ES-I3 (cell line): ENCODE data around the gene DSC3.
A peak's percentile ranks its signal among the peaks of the same experiment; 100 is the strongest.
"Not testable (repeated sequence)": the region's sequence is repeated elsewhere in the genome, so short reads cannot be mapped to it uniquely, and the experiment has no call there.

Source experiments
- H3K36me3 ChIP-seq: 2 replicates; pipeline ENCODE4 v1.6.1; 2013; ENCODE audit warnings: mild to moderate bottlenecking, low read length, control low read depth, moderate library complexity; ENCODE audit not compliant: insufficient read depth
- H3K4me1 ChIP-seq: 2 replicates; pipeline ENCODE4 v1.6.1; 2013; ENCODE audit warnings: mild to moderate bottlenecking, control low read depth, low read length; ENCODE audit not compliant: insufficient read depth
- H3K9ac ChIP-seq: 2 replicates; pipeline ENCODE4 v1.6.1; 2013; ENCODE audit warnings: low read depth, mild to moderate bottlenecking, low read length, moderate library complexity
- H3K9me3 ChIP-seq: 2 replicates; pipeline ENCODE4 v1.6.1; 2013; ENCODE audit warnings: mild to moderate bottlenecking, low read length, moderate library complexity; ENCODE audit not compliant: control insufficient read depth, insufficient read depth

DSC3 gene

DNA sequence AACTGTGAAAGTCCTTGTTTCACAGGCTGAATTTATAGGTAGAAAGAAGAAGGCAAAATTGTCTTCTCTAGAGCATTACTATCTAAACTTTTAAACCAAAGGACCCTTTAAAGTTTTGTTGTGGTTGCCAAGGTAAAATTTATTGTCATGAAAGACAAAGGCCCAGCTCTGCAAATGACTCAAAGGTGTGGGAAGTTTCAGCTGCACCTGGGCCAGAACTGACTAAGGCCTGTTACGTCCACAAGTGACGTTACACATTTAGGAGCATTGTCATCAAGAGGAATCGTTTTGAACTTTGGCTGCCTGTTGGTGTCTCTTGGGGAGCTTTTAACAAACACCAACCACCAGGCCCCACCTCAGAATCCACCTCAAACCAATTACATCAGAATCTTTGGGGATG, 8.1 kb upstream of the DSC3 start:
- Histone ChIP-seq H3K9ac (no peak overlapping the region), H3K4me1 (no peaks in the 10 kb centered on the region), H3K36me3 (no peaks in the 10 kb centered on the region), H3K9me3 (no peaks in the 10 kb centered on the region)

DNA sequence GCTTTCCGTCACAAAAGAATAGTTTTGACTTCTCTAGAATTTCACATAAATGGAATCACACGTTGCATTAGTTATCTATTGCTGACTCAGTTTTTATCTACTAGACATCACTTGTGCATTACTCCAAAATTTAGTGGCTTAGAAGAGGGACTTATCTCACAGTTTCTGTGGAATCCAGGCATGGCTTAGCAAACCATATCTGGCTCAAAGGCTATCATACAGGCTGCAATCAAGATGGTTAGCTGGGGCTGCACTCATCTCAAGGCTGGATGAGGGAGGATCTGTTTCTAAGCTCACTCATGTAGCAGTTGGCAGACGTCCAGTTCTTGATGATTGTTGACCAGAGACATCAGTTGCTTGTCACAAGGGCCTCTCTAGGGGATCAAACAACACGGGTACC, 6.6 kb upstream of the DSC3 start:
- H3K36me3 ChIP-seq, result no peaks in the 10 kb centered on the region
- no peaks in the 10 kb centered on the region for H3K4me1 ChIP-seq
- no peaks in the 10 kb centered on the region for H3K9me3 ChIP-seq
- H3K9ac ChIP-seq, result no peak overlapping the region

DNA sequence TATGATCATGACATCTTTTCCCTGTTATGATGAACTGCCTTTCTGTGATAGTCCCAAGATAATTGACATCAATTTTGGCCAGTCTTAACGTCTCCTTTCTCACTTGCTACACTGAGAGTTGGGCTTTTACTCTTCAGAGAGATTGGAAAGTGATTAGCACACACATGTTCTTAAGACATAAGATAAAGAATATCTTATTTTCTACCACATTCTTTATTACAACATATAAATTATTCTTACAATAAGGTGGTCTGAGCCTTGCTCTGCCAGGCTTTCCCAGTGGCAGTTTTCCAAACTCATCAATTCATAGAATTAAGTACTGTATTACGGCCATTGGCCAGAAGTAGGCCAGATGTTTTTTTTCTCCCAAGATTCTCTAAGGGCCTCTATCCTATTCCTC, 5.7 kb upstream of the DSC3 start:
- H3K36me3 ChIP-seq, result no peaks in the 10 kb centered on the region
- H3K4me1 ChIP-seq, result no peaks in the 10 kb centered on the region
- H3K9ac ChIP-seq, result no peak overlapping the region
- no peaks in the 10 kb centered on the region; the same call in 1 of the 2 replicates for H3K9me3 ChIP-seq

DNA sequence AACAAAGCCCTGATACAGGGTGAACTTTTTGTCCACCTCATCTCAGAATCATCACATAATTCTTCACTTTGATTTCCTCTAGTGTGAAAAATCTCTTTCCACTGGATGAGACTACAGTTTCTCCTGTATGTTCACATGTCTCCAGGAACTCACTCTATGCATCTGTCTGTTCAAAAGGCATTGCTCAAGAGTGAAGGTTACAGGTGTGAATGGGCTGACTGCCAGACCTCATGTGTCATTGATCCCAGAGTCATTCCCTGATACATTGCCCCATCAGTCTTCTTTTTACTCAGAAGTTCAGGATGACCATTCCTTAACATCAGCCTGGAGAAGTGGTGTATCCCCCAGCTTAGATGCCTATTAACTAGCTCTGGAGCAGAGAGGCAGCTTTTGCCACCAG, 4.4 kb upstream of the DSC3 start:
- no peaks in the 10 kb centered on the region; the same call in 1 of the 2 replicates for H3K9me3 ChIP-seq
- no peaks in the 10 kb centered on the region for H3K4me1 ChIP-seq
- no peaks in the 10 kb centered on the region for H3K36me3 ChIP-seq
- no peak overlapping the region for H3K9ac ChIP-seq

DNA sequence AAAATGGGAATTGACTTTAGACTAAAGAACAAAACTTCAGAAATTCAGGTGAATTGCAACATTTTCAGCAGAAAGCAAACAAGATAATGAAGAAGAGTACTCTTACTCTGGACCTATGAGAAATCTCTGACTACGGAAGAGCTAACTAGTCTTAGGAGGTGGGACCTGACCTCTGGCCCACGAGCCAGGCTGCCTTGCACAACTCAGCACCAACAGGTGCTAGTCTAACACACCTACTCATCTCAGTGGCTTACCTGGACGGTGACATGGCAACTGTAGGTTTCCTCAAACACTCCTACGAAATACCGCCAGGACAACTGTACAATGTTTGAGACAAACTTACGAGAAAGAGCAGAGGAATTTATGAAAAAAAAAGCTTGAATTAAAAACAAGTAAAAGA, 3.1 kb upstream of the DSC3 start:
- H3K9ac ChIP-seq, result no peak overlapping the region
- no peaks in the 10 kb centered on the region; the same call in 1 of the 2 replicates for H3K9me3 ChIP-seq
- H3K36me3 ChIP-seq, result no peaks in the 10 kb centered on the region
- H3K4me1 ChIP-seq, result no peaks in the 10 kb centered on the region

DNA sequence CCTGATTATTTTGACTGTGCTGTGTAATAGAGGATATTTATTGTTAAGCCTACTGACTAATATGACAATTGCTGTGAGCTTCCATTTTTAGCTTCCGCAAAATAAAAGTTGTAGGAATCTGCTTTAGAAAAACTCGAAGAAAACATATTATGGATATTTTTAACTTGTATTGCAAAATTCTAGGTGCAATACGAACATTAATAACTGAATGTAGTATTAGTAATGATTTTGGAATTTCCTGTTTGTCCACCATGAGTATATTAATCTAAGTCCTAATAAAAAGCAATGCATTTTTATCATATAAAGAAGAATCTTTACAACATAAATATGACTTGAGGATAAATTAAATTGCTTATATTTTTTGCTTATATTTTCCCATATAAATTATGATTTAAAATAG, 2.4 kb upstream of the DSC3 start:
- Histone ChIP-seq H3K4me1 (no peaks in the 10 kb centered on the region), H3K9ac (no peak overlapping the region), H3K9me3 (no peaks in the 10 kb centered on the region; the same call in 1 of the 2 replicates), H3K36me3 (no peaks in the 10 kb centered on the region)

DNA sequence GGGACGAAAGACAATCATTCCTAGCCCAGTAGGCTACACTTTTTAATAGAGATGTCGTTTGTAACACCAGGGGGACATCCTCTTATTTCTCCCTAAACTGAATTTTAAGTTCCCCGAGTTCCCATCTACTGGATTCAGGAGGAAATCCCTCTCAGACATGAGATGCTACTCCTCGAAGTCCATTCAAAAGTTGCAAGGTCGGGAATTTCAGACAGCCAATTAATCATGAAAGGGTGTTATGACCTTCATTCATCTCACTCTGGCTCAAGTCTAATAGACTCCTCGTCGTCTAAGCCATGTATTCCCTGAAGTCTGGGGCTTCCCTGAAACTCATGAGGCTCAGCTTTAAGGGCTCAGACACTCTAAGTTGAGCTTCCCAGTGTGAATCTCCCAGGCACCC, 1.2 kb upstream of the DSC3 start:
- Histone ChIP-seq H3K36me3 (no peaks in the 10 kb centered on the region), H3K4me1 (no peaks in the 10 kb centered on the region), H3K9ac (no peak overlapping the region), H3K9me3 (no peaks in the 10 kb centered on the region; the same call in 1 of the 2 replicates)

DNA sequence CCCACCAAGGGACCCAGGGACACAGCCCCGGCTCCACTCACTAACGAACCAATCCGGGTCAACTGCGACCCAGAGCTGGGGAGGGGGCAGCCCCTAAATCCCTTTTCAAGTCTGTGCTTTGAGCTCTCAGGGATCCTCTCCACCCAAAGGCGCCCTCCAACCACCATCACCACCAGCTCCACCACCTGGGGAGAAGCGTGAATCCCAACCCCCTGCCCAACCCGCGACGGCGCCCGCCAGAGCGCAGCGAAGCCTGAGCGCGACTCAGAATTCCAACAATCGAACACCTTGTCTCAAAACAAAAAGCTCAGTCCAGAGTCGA, 497 bp downstream of the DSC3 start:
- Histone ChIP-seq H3K36me3 (no peaks in the 10 kb centered on the region), H3K4me1 (no peaks in the 10 kb centered on the region), H3K9me3 (no peaks in the 10 kb centered on the region; the same call in 1 of the 2 replicates), H3K9ac (peak overlapping the region; percentile 77)

DNA sequence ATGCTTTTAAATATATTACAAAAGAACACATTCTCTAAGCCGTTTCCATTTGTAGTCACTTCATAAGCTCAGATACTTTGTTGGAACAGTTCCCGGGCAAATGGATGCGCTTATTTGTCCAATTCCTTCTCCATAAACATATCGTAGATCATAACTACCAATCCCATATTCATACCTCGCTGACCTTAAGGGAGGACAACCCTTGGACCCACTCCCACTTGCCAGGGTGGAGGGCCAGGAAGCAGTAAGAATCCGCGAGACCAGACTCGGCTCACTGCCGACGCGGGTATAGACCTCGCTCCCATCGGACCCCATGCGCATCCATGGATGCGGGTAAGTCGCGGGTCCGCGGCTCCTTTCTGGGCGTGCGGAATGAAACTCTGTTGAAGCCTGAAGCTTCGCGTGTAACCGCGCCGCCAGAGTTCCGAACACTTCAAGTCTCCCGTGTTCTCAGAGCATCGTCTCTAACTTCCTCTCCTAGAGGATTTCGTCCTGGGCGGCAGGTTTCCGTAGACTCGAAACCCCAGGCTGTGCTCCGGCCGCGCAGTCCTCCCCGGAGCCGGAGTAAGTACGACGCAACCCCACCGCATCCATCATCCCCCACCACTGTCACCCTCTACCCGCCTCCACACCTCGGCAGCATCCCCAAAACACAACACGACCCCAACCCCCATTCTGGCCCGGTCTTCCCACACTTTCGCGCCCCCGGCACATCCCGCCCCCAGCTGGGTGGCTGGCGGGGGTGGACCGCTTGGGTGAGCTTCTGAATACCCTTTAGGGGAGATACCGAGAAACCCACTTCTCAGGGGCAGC, 1.1 kb downstream of the DSC3 start:
- H3K9ac ChIP-seq, result peak overlapping the region; percentile 77
- no peaks in the 10 kb centered on the region for H3K4me1 ChIP-seq
- no peaks in the 10 kb centered on the region for H3K36me3 ChIP-seq
- no peaks in the 10 kb centered on the region; the same call in 1 of the 2 replicates for H3K9me3 ChIP-seq

DNA sequence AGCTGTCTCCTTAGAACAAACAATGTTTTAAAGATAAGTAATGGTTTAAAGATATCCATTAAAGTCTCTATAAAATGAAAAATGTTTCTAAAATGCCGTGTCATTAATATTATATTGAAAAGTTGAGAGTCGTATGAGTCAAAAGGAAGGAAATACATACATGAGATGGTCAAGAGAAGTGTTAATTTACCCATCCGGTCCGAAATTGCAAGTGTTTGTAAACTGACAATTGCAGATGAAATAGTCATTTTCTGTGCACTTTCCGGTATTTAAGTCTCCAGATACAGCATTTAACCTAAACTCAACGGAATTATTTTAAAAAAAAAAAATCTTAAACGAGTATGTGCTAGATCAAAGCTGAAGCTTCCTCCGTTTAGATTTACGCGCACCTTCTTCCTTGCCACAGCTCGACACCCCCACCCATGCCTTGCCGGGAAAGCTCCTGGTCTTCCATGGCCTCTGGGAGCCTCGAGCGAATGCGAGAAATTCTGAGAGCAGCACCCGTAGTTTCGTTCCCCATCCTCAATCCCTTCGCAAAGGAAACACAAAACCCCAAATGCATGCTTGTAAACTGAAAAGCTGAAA, 1.8 kb downstream of the DSC3 start:
- H3K9me3 ChIP-seq, result no peaks in the 10 kb centered on the region; the same call in 1 of the 2 replicates
- no peaks in the 10 kb centered on the region for H3K36me3 ChIP-seq
- H3K4me1 ChIP-seq, result no peaks in the 10 kb centered on the region
- H3K9ac ChIP-seq, result peak overlapping the region; percentile 77

DNA sequence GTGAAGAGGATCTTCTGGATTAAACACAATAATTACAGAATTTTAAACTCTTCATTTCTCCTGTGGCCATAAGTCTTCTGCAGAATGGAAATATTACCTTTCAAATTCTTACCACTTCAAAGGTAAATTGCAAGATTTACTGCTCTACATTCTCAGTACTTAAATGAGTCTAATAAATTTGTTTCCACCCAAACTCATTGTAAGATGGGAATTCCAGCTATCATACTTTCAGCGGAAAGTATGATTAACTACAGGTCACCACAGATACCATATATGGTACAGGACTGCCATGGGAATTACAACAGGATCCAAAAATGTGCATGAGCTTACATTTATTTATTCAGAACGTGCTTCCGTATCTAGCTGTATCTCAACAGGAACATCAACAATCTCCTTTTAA, 3.1 kb downstream of the DSC3 start:
- no peaks in the 10 kb centered on the region for H3K36me3 ChIP-seq
- no peaks in the 10 kb centered on the region for H3K4me1 ChIP-seq
- H3K9me3 ChIP-seq, result no peaks in the 10 kb centered on the region; the same call in 1 of the 2 replicates
- no peak overlapping the region for H3K9ac ChIP-seq

DNA sequence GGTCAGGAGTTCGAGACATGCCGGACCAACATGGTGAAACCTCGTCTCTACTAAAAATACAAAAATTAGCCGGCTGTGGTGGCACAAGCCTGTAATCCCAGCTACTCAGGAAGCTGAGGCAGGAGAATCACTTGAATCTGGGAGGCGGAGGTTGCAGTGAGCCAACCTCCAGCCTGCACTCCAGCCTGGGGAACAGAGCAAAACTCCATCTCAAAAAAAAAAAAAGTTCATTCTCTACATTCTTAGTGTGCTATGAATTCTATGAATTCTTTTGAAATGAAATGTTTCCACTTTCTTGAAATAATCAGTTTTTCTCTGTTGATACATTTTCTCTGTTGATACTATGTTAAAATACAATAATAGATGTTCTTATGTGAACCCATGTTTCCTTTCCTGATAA, 4.9 kb downstream of the DSC3 start:
- not testable (repeated sequence) for H3K9me3 ChIP-seq, H3K9ac ChIP-seq, H3K36me3 ChIP-seq

DNA sequence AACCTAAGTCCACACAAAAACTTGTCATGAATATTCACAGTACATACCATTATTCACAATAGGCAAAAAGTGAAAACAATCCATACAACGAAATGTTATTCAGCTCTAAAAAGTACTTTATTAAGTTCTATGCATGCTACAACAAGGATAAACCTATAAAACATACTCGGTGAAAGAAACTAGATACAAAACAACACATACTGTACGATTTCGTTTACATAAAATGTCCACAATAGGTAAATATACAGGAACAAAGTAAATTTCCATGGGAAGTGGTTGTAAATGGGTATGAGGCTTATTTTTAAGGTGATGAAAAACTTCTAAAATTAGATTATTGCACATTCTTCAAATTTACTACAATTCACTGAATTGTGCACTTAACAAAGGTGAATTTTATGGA, 8.0 kb downstream of the DSC3 start:
- Histone ChIP-seq H3K36me3 (no peaks in the 10 kb centered on the region), H3K9me3 (no peaks in the 10 kb centered on the region), H3K4me1 (no peaks in the 10 kb centered on the region), H3K9ac (no peak overlapping the region)

More for the DNA sequence above, 4.9 kb downstream of the DSC3 start:
- H3K4me1 ChIP-seq, result not testable (repeated sequence)

DNA sequence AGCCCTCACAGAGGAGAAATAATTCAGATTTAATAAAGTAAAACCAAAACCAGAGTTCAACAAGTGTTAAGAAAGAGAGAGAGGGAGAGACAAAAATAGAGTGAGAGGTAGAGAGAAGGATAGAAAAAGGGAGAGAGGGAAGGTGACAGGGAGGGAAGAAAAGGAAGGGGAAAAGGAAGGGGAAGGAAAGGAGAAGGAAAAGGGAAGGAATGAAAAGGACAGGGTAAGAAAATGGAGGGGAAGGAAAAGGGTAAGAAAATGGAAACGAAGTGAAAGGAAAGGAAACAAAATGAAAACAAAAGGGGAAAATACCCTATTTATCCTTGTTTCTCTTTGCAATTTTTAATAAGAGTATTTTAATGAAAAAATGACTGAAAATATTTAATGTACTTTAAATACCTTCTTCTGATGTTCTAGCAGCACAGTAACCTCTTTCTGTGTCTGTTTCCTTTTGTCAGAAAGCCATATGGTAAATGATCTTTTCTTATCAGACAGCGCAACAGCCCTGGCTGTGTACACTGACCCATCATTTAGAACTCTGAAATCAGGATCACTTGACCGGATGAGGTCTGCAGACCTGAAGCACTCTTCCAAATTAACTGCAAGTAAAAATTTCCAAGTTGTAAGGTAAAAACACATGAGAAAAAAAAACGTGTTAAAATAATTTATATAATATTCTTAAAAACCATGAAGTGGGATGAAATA, 11.8 kb downstream of the DSC3 start:
- Histone ChIP-seq H3K9ac (no peak overlapping the region), H3K9me3 (no peaks in the 10 kb centered on the region), H3K36me3 (no peaks in the 10 kb centered on the region), H3K4me1 (no peaks in the 10 kb centered on the region)
